Activated CD4-positive, alpha-beta T cell treated with anti-CD3 and anti-CD28 coated beads, Interleukin-2, amount 50 U/mL, for 1 hour (primary cell): Measurements from ENCODE around the gene SPRED2.

Experiments
- DNase-seq: peaks from one replicate; pipeline ENCODE4 v3.0.0-alpha.2; 2020

SPRED2 gene

DNA sequence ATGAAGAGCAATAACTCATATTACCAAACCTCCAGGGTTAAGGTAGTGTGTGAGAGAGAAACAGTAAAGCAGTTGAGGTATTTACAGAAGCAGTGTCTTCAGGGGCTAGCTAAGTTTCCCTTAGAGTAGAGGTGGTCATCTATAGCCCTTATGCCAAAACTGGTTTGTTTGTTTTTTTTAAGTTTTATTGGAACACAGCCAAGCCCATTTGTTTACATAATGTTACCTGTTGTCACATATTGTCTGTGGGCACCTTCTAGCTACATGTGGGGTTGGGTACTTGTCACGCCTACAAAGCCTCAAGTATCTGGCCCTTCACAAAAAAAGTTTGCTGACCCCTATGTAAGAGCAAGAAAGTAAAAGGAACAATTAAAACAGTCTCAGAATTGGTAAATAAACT, 165.4 kb downstream of the SPRED2 start:
- no peak for DNase-seq

- no peak for DNase-seq
Observed at GRCh38 chr2:65265671-65266045, 166.7 kb downstream of the SPRED2 start.

DNA sequence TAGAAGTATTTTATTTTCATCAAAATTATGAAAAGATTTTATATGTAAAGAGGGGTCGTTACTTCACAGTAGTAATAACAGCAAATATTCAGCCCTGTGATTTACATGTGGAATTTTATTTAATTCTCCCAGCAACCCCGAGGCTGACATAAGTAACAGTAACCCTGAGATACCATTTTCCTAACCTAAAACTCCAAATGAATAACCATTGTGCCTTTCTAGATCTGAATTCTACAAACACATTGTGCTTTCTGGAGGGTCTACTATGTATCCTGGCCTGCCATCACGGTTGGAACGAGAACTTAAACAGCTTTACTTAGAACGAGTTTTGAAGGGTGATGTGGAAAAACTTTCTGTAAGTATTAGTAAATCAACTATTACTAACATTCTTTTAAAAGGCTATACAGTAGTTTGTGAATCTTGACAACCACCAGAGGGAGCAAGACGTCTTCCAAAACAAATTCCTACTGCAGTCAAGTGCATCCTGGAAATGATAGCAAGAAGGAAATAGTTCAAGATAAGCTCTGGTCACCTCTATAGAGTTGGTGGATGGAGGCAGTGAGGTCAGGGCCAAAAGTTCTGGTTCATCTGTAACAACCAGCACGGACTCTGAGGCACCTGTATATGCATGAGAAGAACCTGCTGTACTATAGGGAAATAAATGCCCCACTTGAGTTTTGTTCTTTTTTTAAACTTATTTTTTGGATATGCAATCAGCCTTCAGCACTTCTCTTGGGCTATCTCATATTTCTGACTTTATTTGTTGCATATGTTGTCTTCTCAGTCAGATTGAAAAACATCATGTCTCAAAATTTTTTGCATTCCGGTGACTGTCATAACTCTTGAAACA, 167.4 kb downstream of the SPRED2 start:
- DNase-seq: no peak

DNA sequence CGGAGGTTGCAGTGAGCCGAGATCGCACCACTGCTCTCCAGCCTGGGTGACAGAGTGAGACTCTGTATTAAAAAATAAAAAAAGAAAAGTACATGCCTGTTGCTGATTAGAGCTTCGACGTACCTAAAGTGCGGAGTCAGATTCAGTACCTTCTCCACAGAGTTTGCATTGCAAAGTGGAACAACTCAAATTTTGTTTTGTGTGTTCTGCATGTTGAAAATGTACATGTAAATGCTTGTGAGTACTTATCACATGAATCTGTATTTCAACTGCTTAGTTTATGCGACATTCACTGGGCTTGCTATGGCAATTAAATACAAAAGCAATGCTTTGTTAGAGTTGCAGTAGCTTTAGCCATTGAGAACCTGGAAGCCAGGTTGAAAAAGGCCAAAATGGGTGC, 168.4 kb downstream of the SPRED2 start:
- DNase-seq: no peak

DNA sequence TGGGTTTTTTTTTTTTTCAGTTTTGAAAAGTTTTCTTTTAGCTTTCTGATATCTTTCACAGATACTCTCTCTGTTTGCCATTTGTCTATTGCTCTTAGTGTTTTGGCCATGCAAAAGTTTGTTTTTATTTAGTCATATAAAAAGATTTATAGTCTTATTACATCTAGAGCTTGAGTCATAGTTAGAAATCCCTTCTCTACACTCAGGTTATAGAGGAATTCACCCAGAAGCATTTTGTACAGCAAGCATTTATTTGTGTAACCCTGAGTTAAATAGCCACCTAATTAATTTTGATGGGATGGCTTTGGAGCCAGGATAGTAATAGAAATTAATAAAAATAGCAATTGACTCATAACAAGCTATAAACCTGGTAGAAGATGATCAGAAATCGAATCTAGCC, 169.1 kb downstream of the SPRED2 start:
- no peak for DNase-seq

- no peak for DNase-seq
Observed at GRCh38 chr2:65261676-65262075, 170.7 kb downstream of the SPRED2 start.
